Measurements from ENCODE around the gene VPS16.

DNA sequence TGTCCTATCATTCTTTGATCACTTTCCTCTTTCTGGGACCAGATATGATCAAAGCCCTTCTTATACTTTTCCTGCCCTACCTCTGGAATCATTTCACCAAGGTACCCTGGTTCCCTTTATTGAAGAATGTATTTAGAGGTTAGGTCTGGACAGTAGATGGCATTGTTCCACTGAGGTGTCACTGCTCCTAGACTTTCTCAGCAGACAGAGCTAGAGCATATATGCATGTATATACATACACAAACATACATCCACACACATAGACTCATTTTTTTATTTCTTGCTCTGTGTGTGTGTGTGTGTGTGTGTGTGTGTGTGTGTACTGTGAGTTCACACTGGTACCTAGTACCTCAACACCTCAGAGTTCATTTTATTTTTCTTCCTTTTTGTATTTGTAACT, 73.6 kb downstream of the VPS16 start:
- TF ChIP-seq EZH2 (IDR thresholded peaks at IDR 0.05; ENCODE audit: insufficient read depth, poor library complexity, severe bottlenecking), result no peak
- TF ChIP-seq EZH2phosphoT487 (IDR thresholded peaks at IDR 0.05; ENCODE audit: insufficient read depth, low read depth), result no peak
